CD4-positive, CD25-positive, alpha-beta regulatory T cell (primary cell): ENCODE measurements around the gene SERINC3. TPM values are rescaled to one million over a fixed set of nuclear protein-coding genes. Genes with fewer than 3 reads are reported as not detected.

Source experiments
- ATAC-seq, 2 donors: fragments of 150-1000 bp; cut with Tn5 transposase; one replicate each; pipeline ENCODE4 v1.10.0; 2021; ENCODE audit warnings: low read depth in 2 of 2, moderate number of reproducible peaks in 2 of 2, moderate library complexity in 1 of 2
- DNase-seq, 3 donors: peaks; one replicate each; pipeline versions ENCODE4 v3.0.0 to v3.0.0-alpha.2; 2012 to 2022; ENCODE audit warnings: mixed read lengths in 1 of 3
- H3K27ac ChIP-seq: one replicate; pipeline ENCODE4 v1.7.0; 2013; ENCODE audit warnings: mild to moderate bottlenecking, low read length; ENCODE audit not compliant: insufficient read depth, poor library complexity, severe bottlenecking
- H3K27me3 ChIP-seq: one replicate; pipeline ENCODE4 v1.7.0; 2013; ENCODE audit warnings: low read length; ENCODE audit not compliant: control insufficient read depth, insufficient read depth
- H3K36me3 ChIP-seq: one replicate; pipeline ENCODE4 v1.7.0; 2013; ENCODE audit warnings: mild to moderate bottlenecking, low read length, moderate library complexity; ENCODE audit not compliant: control insufficient read depth, insufficient read depth
- H3K4me1 ChIP-seq: 2 replicates; pipeline ENCODE4 v1.7.0; 2013; ENCODE audit warnings: mild to moderate bottlenecking, low read length; ENCODE audit not compliant: insufficient read depth, control insufficient read depth, poor library complexity, severe bottlenecking
- H3K4me3 ChIP-seq: one replicate; pipeline ENCODE4 v1.7.0; 2013; ENCODE audit warnings: low read depth, mild to moderate bottlenecking, low read length, moderate library complexity
- H3K9me3 ChIP-seq, 2 experiments: 1 replicate in 1 of 2; 2 replicates in 1 of 2; pipeline ENCODE4 v1.7.0; 2013; ENCODE audit warnings: low read length in 2 of 2, mild to moderate bottlenecking in 1 of 2, moderate library complexity in 1 of 2; ENCODE audit not compliant: control insufficient read depth in 2 of 2
- H3K27ac Mint-ChIP-seq, 3 donors: one replicate each; pipeline ENCODE4 v1.8.0; 2020 to 2022; ENCODE audit warnings: mild to moderate bottlenecking in 3 of 3, mixed read lengths in 3 of 3, moderate library complexity in 2 of 3
- H3K27me3 Mint-ChIP-seq: one replicate; pipeline ENCODE4 v1.8.0; 2022; ENCODE audit warnings: mild to moderate bottlenecking, mixed read lengths
- H3K36me3 Mint-ChIP-seq: one replicate; pipeline ENCODE4 v1.8.0; 2020; ENCODE audit warnings: mixed read lengths
- H3K4me1 Mint-ChIP-seq, 4 donors: one replicate each; pipeline ENCODE4 v1.8.0; 2020 to 2022; ENCODE audit warnings: mixed read lengths in 4 of 4, mild to moderate bottlenecking in 1 of 4
- H3K4me3 Mint-ChIP-seq, 4 donors: one replicate each; pipeline ENCODE4 v1.8.0; 2020 to 2022; ENCODE audit warnings: mild to moderate bottlenecking in 4 of 4, mixed read lengths in 4 of 4, moderate library complexity in 3 of 4
- H3K9me3 Mint-ChIP-seq, 7 donors: one replicate each; pipeline ENCODE4 v1.8.0; 2020 to 2022; ENCODE audit warnings: mixed read lengths in 7 of 7, mild to moderate bottlenecking in 3 of 7, moderate library complexity in 2 of 7
- polyA plus RNA-seq, 4 donors: library from polyadenylated mRNA; unstranded; fragments of 300-500 nt; fragmentation: Illumina TruSeq; gene quantifications; one replicate each; pipeline ENCODE4 v1.2.3, GENCODE V29; 2021
- total RNA-seq: library from RNA; stranded (reverse); gene quantifications from one replicate; pipeline ENCODE4 v1.2.3, GENCODE V29; 2022

The SERINC3 gene
- total and polyA plus RNA-seq, 5 donors from 2014 or later, result 77.3 to 254 (median 196) TPM

DNA sequence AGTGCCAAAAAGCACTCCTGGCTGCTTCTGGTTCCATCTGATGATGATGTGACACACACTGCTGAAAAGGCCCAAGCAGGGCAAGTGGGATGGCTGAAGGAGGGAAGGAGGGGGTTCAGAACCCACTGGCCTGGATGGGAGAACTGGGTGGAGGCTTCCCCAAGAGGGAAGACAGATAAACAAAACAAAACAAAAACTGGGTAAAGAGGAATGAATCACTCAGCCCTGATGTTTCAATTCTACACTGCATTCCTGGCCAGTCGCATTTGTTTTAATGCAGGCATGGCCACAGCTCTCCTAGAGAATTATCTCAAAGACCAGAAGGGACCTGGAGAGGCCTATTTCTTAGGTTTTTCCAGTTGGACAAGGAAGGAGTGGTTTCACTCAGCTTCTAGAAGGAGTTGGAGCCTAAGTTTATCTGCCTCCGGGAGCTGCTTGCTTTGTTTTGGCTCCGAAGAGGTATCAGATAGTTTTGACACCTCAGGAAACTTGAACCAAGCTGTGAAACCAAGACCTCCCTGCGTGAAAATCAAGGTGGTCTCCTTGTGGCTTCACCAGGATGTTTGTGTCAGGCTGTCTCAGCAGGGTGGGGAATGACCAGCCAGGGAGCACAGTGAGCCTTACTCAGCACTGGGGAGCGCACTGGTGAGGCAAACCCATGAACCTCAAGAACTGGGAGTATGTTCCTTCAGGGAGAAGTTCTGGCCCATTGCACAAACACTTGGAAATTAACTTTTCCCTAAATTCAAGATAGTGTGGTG, 30.1 kb downstream of the SERINC3 start:
- DNase-seq (no peak), ATAC-seq (no peak)
- no peaks in the 10 kb centered on the region for H3K9me3 Mint-ChIP-seq
- H3K27me3 Mint-ChIP-seq, result no peaks in the 10 kb centered on the region
- H3K27me3 ChIP-seq, result no peaks in the 10 kb centered on the region
- peak overlapping the region in 1 of 3 donors; percentile 21 for H3K27ac Mint-ChIP-seq
- peaks cover 5 to 21% (median 10%) of the 10 kb centered on the region in 4 donors for H3K4me1 Mint-ChIP-seq
- peaks cover 48% of the 10 kb centered on the region for H3K36me3 Mint-ChIP-seq
- no peak overlapping the region for H3K27ac ChIP-seq
- no peak overlapping the region for H3K4me3 ChIP-seq
- no peak overlapping the region for H3K4me3 Mint-ChIP-seq
- H3K9me3 ChIP-seq, result no peaks in the 10 kb centered on the region
- H3K4me1 ChIP-seq, result no peaks in the 10 kb centered on the region
- H3K36me3 ChIP-seq, result peaks cover 64% of the 10 kb centered on the region

DNA sequence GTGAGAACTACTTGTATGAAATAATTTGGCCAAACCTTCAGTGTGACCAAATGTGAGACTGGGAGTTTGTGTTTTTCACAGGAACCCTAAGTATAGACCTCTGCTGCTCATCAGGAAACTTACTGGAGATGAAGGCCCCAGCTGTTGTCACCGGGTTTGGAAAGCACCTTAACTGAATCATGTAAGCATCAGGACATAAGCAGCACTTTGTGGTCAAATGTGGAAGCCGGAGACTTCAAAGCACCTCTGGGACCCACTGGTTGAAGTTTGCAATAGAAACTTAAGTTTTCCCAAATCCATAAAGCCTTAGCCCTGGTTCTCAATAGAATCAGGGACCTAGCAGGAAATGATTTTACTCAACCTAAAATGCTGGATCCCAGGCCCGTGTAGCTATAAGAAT, 31.9 kb downstream of the SERINC3 start:
- peak overlapping the region in 1 of 3 donors; percentile 59 for H3K27ac Mint-ChIP-seq
- Histone ChIP-seq H3K27ac (no peak overlapping the region), H3K4me1 (no peaks in the 10 kb centered on the region), H3K4me3 (no peak overlapping the region), H3K36me3 (peaks cover 65% of the 10 kb centered on the region), H3K9me3 (no peaks in the 10 kb centered on the region), H3K27me3 (no peaks in the 10 kb centered on the region)
- peaks cover 0 to 12% (median 6%) of the 10 kb centered on the region in 4 donors for H3K4me1 Mint-ChIP-seq
- no peaks in the 10 kb centered on the region for H3K9me3 Mint-ChIP-seq
- no peaks in the 10 kb centered on the region for H3K27me3 Mint-ChIP-seq
- ATAC-seq (no peak), DNase-seq (no peak)
- H3K4me3 Mint-ChIP-seq, result no peak overlapping the region
- H3K36me3 Mint-ChIP-seq, result peaks cover 46% of the 10 kb centered on the region

DNA sequence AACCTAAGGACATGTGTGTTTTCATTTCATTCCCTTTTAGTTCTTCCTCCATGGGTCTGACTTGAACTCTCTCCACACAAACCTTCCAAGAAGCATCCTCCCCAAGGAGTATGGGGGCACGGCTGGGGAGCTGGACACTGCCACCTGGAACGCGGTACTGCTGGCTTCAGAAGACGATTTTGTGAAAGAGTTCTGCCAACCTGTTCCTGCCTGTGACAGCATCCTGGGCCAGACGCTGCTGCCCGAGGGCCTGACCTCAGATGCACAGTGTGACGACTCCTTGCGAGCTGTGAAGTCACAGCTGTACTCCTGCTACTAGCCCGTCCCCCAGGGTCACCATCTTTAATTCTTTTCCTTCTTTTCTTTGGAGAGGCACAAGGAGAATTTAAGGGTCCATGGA, 32.6 kb downstream of the SERINC3 start:
- Histone ChIP-seq H3K36me3 (peaks cover 61% of the 10 kb centered on the region), H3K4me3 (no peak overlapping the region), H3K4me1 (no peaks in the 10 kb centered on the region), H3K27me3 (no peaks in the 10 kb centered on the region), H3K27ac (no peak overlapping the region), H3K9me3 (no peaks in the 10 kb centered on the region)
- H3K4me3 Mint-ChIP-seq, result no peak overlapping the region
- H3K27me3 Mint-ChIP-seq, result no peaks in the 10 kb centered on the region
- ATAC-seq (no peak), DNase-seq (no peak)
- peaks cover 39% of the 10 kb centered on the region for H3K36me3 Mint-ChIP-seq
- H3K9me3 Mint-ChIP-seq, result no peaks in the 10 kb centered on the region
- peaks cover 2 to 13% (median 8%) of the 10 kb centered on the region in 4 donors for H3K4me1 Mint-ChIP-seq
- peak overlapping the region in 1 of 3 donors; percentile 59 for H3K27ac Mint-ChIP-seq

DNA sequence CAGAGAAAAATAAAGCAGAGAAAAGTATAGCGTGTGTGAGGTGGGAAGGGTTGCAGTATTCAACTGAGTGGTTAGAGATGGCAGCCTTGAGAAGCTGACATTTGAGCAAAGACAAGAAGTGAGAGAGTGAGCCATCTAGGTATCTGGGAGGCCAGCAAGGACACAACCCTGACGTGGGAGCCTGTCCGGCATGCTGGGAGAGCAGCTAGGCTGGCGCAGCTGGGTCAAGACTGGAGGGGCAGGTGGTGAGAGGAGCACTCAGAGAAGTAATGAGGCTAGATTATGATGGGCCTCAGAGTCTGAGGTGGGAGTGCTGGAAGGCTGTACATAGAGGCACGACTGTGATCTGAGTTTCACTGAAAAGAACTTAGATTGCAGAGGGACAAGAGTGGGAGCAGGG, 33.3 kb downstream of the SERINC3 start:
- Mint-ChIP-seq H3K27ac (peak overlapping the region in 2 of 3 donors; percentile 3 to 29), H3K9me3 (no peaks in the 10 kb centered on the region), H3K36me3 (peaks cover 38% of the 10 kb centered on the region), H3K27me3 (no peaks in the 10 kb centered on the region), H3K4me1 (peaks cover 2 to 13% (median 10%) of the 10 kb centered on the region in 4 donors), H3K4me3 (no peak overlapping the region)
- H3K36me3 ChIP-seq, result peaks cover 62% of the 10 kb centered on the region
- no peak for ATAC-seq
- H3K4me1 ChIP-seq, result no peaks in the 10 kb centered on the region
- no peak for DNase-seq
- no peaks in the 10 kb centered on the region for H3K27me3 ChIP-seq
- H3K9me3 ChIP-seq, result no peaks in the 10 kb centered on the region
- H3K27ac ChIP-seq, result no peak overlapping the region
- no peak overlapping the region for H3K4me3 ChIP-seq

DNA sequence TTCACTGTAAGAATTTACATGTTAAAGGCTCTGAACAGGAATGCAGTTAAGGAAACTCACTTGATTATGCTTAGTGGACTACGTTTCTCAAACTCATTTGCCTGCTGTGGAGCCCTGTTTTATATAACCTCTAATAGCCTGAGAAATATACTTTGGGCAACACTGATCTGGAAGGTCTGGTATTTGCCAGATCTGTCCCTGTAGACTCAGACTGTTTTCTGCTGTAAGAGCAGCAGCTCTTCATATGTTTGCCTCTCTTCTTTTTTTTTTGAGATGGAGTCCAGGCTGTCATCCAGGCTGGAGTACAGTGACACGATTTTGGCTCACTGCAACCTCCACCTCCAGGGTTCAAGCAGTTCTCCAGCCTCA, 36.1 kb downstream of the SERINC3 start:
- no peaks in the 10 kb centered on the region for H3K9me3 Mint-ChIP-seq
- Histone ChIP-seq H3K36me3 (peaks cover 62% of the 10 kb centered on the region), H3K9me3 (no peaks in the 10 kb centered on the region), H3K27ac (no peak overlapping the region), H3K4me1 (no peaks in the 10 kb centered on the region), H3K27me3 (no peaks in the 10 kb centered on the region), H3K4me3 (no peak overlapping the region)
- H3K4me1 Mint-ChIP-seq, result peaks cover 6 to 9% (median 7%) of the 10 kb centered on the region in 4 donors
- no peak overlapping the region for H3K4me3 Mint-ChIP-seq
- peaks cover 44% of the 10 kb centered on the region for H3K36me3 Mint-ChIP-seq
- peak overlapping the region in 1 of 3 donors; percentile 9 for H3K27ac Mint-ChIP-seq
- no peak for DNase-seq
- no peaks in the 10 kb centered on the region for H3K27me3 Mint-ChIP-seq
- no peak for ATAC-seq

DNA sequence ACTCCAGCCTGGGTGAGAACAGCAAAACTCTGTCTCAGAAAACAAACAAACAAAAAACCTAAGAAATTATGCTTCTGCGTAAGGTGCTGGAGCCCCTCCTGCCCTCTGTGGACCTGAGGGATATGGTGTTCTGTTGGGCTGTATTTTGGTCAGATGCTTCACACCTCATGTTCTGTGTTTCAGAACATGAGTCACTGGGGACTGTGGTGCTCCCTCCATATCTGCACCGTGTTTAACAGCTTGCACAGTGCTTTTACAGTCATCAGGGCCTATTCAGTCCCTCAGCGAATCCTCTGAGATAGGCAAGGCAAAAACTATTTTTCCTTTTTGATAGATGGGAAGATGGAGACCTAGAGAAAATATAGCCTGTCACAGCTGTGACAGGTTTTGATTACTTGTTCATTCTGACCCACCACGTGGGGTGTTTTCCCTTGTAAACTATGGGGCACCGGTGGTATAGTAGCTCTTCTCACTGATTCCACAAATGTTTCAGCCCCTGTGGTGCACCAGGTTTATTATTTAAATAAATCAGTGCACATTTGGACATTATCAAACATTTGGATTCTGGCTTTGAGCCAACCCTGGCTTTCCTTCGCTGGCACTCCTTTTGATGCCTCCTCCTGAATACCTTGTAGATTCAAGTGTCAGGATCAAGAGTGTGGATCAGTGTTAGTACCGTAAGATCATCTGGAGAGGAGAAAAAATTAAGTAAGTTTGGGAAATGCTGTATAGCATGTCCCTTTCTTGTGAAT, 36.6 kb downstream of the SERINC3 start:
- Mint-ChIP-seq H3K9me3 (no peaks in the 10 kb centered on the region), H3K4me1 (peaks cover 6 to 9% (median 6%) of the 10 kb centered on the region in 4 donors), H3K27ac (peak overlapping the region in 2 of 3 donors; percentile 9 to 71), H3K4me3 (no peak overlapping the region), H3K36me3 (peaks cover 44% of the 10 kb centered on the region), H3K27me3 (no peaks in the 10 kb centered on the region)
- Histone ChIP-seq H3K4me1 (no peaks in the 10 kb centered on the region), H3K27me3 (no peaks in the 10 kb centered on the region), H3K36me3 (peaks cover 66% of the 10 kb centered on the region), H3K4me3 (no peak overlapping the region), H3K9me3 (no peaks in the 10 kb centered on the region), H3K27ac (no peak overlapping the region)
- no peak for DNase-seq
- ATAC-seq, result no peak

DNA sequence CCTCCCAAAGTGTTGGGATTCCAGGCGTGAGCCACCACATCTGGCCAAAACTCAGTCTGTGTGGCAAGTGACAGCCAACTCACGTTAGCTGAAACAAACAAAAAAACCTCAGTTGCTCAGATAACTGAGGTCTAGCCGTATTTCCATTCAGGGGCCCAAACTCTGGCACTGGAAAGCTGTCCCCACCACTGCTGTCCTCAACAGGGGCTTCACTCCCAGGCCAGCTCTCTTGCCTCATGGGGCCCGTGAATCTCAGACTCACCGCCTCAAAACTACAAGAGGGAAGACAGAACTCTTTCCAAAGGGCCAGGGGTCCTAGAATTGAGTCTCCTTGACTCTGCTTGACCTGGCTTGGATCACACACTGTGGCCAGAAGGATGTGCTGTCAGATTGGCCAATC, 38.8 kb downstream of the SERINC3 start:
- peaks cover 31% of the 10 kb centered on the region for H3K36me3 Mint-ChIP-seq
- H3K4me1 Mint-ChIP-seq, result peaks cover 0 to 9% (median 7%) of the 10 kb centered on the region in 4 donors
- H3K27ac ChIP-seq, result no peak overlapping the region
- H3K9me3 ChIP-seq, result no peaks in the 10 kb centered on the region
- H3K27ac Mint-ChIP-seq, result peak overlapping the region in 2 of 3 donors; percentile 14 to 69
- no peak overlapping the region for H3K4me3 Mint-ChIP-seq
- DNase-seq (no peak), ATAC-seq (no peak)
- H3K9me3 Mint-ChIP-seq, result no peaks in the 10 kb centered on the region
- H3K27me3 Mint-ChIP-seq, result no peaks in the 10 kb centered on the region
- peaks cover 48% of the 10 kb centered on the region for H3K36me3 ChIP-seq
- H3K4me3 ChIP-seq, result no peak overlapping the region
- H3K4me1 ChIP-seq, result no peaks in the 10 kb centered on the region
- H3K27me3 ChIP-seq, result no peaks in the 10 kb centered on the region
